ENCODE results near the gene CRACR2A. TPM values are rescaled to one million over a fixed set of nuclear protein-coding genes. Genes with fewer than 3 reads are reported as not detected.

CRACR2A gene
- total and polyA plus RNA-seq, 9 of the 15 experiments (the other 6 are each of a cell fraction or from before 2014, with no cell fraction given) = 2.1 to 15.1 (median 10.4) TPM

DNA sequence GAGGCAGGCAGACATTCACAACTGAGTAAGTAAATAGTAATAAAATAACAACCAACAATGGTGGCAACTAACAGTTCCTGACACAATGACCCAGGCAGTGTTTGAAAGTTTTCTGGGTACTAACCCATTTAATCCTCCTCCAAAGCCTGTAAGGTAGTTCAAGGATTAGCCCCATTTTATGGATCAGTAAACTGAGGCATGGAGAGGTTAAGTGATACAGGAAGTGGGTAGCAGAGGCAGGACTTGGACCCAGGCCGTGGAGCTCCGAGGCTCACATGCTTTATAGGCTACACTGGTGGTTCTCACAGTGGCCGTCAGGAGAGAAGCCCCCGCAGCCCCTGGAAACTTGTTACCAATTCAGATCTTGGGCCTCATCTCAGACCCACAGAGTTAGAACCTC is 17.5 kb downstream of the CRACR2A start:
- ChIA-PET POLR2A (no interaction called here), CTCF (ENCODE audit: low intra/inter-chr PET ratio) (no interaction called here)
- ATAC-seq (no peak), DNase-seq (ENCODE audit: extremely low read depth in 1 of 4, low spot score in 3 of 4) (no peak), FAIRE-seq (no peak)
- H4K20me1 ChIP-seq (replicated peaks; ENCODE audit: control insufficient read depth, insufficient read depth, low read length) = no peaks in the 10 kb centered on the region
- no peaks in the 10 kb centered on the region for H3K9me3 ChIP-seq (replicated peaks; ENCODE audit: control insufficient read depth, insufficient read depth, low read depth, low read length)
- no peak overlapping the region for H3K4me3 ChIP-seq
- H3K4me2 ChIP-seq (ENCODE audit: insufficient read depth, low read length) = no peak overlapping the region
- H3K36me3 ChIP-seq (ENCODE audit: control insufficient read depth, insufficient read depth, low read length) = peaks cover 11% of the 10 kb centered on the region; the same call in 1 of the 3 replicates
- H2AFZ ChIP-seq (ENCODE audit: low read depth, low read length) = no peak overlapping the region
- no peak for TF ChIP-seq OTX1 (CRISPR knock-in tag; IDR thresholded peaks at IDR 0.05)
- TF ChIP-seq, protein P1, sequence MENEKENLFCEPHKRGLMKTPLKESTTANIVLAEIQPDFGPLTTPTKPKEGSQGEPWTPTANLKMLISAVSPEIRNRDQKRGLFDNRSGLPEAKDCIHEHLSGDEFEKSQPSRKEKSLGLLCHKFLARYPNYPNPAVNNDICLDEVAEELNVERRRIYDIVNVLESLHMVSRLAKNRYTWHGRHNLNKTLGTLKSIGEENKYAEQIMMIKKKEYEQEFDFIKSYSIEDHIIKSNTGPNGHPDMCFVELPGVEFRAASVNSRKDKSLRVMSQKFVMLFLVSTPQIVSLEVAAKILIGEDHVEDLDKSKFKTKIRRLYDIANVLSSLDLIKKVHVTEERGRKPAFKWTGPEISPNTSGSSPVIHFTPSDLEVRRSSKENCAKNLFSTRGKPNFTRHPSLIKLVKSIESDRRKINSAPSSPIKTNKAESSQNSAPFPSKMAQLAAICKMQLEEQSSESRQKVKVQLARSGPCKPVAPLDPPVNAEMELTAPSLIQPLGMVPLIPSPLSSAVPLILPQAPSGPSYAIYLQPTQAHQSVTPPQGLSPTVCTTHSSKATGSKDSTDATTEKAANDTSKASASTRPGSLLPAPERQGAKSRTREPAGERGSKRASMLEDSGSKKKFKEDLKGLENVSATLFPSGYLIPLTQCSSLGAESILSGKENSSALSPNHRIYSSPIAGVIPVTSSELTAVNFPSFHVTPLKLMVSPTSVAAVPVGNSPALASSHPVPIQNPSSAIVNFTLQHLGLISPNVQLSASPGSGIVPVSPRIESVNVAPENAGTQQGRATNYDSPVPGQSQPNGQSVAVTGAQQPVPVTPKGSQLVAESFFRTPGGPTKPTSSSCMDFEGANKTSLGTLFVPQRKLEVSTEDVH (IDR thresholded peaks at IDR 0.05; ENCODE audit: low read depth, partially characterized antibody) = no peak
- TF ChIP-seq, protein P2, sequence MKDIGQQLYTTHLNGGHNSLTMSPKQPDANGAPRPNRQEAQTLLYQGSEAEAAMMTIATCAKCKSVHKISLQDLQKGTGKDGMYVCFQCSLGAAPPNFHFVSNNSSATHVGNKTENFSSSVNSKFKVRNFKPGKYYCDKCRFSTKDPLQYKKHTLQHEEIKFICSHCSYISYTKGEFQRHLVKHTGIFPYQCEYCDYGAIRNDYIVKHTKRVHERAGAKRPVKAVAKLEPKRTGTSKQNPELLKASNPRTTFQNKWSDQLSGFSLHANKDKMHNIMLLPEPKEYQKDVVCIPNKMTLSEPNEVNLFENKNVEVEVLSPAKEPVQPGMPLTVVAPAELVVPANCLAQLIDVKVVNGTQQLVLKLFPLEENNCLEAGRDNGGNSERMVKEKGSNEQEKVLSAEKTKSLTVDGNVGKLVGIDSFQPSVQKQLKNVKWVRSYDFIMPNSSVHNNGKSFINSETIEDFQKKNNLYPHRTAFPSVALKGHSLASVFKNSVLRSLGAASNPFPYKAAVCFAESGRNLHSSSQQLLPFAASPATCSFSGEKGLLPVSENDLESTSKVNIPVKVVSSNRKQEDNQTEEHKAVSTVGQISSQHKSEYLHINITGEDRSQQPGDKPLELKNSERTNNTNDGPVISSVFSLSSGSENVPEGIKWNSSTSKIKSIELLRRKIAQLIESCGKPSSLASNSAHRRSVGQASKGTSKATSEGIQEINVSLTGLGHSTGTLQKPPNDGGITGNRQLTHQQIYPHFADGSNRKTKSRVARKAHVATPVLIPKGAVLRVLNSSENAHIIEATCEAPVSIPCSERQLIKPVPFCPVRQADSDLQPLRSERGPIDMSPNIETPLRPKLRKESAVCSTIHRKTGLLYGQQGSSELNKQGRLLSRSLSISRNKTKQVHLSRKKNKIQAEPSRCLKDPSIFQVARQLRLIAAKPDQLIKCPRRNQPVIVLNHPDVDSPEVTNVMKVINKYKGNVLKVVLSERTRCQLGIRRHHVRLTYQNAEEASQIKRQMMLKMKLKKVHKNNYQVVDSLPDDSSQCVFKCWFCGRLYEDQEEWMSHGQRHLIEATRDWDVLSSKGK (CRISPR knock-in tag; IDR thresholded peaks at IDR 0.05) = no peak
- TF ChIP-seq MTF1 (CRISPR knock-in tag; IDR thresholded peaks at IDR 0.05; ENCODE audit: borderline replicate concordance) = no peak
- TF ChIP-seq ADNP (tag; IDR thresholded peaks at IDR 0.05) = 0 out of 2 replicates have a peak, but pooled peaks have one; percentile 30
- TF ChIP-seq RBM25 (IDR thresholded peaks at IDR 0.05; ENCODE audit: low read depth, low read length, severe bottlenecking) = peak; percentile 80
- TF ChIP-seq BCOR (IDR thresholded peaks at IDR 0.05) = peak; percentile 19; the same call in 1 of the 2 replicates
- TF ChIP-seq RCOR1 (IDR thresholded peaks at IDR 0.05; ENCODE audit: borderline replicate concordance in 1 of 2, low read depth in 2 of 2, low read length in 2 of 2) = 0 out of 4 replicates have a peak, but pooled peaks of 1 of the 2 experiments have one; percentile 18
- in situ Hi-C loops (cut with MboI) (no loop called here), intact Hi-C loops (cut with micrococcal nuclease) (no loop called here)
- H3K4me1 ChIP-seq (replicated peaks in 1 of 2; ENCODE audit: control insufficient read depth in 2 of 2, insufficient read depth in 2 of 2, low read length in 2 of 2) = no peaks in the 10 kb centered on the region
- H3K27me3 ChIP-seq (ENCODE audit: control insufficient read depth in 2 of 2, insufficient read depth in 2 of 2, low read length in 2 of 2) = no peaks in the 10 kb centered on the region
- no TSS peak for BruUV-seq (replicated peaks)
- WGBS (ENCODE audit: insufficient coverage, low coverage, missing lambda C conversion rate) = 56% methylated on average over 4 of the region's 4 CpGs
- H3K27ac ChIP-seq (ENCODE audit: extremely low read depth, low read depth, low read length) = no peak overlapping the region
- H3K9ac ChIP-seq (ENCODE audit: insufficient read depth in 1 of 2, low read depth in 2 of 2, low read length in 2 of 2) = no peak overlapping the region
- no peaks in the 10 kb centered on the region for H3K9me1 ChIP-seq (ENCODE audit: control insufficient read depth, insufficient read depth, low read length)
- H3K79me2 ChIP-seq (ENCODE audit: control insufficient read depth, insufficient read depth, low read length) = no peaks in the 10 kb centered on the region

All from K562 (cell line).